ENCODE data around the gene ZBTB7C.

The ZBTB7C gene

DNA sequence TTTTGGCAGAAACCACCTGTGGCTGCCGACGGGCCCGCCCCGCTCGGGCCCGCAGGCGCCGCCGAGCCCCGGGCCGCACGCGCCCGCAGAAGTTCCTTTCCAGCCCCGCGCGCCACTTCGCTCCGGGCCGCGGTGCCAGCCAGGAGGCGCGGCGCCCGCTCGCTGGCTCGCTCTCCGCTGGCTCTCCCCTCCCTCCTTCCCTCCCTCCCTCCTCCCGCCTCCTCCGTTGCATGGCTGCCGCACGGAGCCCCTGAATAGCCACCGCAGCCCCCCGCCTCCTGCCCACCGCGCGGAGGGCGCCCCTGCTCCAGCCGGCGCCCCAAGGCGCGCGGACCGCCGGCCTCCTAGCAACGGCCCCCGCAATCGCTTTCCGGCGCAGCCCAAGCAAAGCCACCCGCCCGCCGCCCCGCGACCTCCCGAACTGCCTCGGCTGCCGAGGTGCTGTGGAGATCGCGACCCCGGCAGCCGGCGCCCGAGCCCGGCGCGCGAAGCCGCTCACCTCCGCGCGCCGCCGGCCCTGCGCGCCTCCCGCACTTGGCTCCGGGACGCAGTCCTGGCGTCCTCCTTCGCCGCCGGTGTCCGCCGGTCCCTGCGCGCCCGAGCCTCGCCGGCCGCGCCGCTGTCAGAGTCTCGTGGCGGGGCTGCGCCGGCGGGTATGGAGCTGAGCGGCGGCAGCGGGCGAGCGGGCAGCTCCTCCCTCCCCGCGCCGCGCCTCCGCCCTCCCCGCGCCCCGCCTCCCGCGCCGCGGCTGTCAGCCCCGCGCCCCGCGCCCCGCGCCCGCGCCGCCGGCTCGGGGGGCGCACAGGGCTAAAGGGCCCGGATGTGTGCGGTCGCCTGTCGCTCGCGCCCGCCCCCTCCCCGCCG lies at the start of gene ZBTB7C:
Gene ZBTB7C (minus strand): TSS at position 657 of the 864 bp plus-strand sequence.
- H3K27ac ChIP-seq: no peak within 1 kb of the TSS
- TF ChIP-seq, protein P1, sequence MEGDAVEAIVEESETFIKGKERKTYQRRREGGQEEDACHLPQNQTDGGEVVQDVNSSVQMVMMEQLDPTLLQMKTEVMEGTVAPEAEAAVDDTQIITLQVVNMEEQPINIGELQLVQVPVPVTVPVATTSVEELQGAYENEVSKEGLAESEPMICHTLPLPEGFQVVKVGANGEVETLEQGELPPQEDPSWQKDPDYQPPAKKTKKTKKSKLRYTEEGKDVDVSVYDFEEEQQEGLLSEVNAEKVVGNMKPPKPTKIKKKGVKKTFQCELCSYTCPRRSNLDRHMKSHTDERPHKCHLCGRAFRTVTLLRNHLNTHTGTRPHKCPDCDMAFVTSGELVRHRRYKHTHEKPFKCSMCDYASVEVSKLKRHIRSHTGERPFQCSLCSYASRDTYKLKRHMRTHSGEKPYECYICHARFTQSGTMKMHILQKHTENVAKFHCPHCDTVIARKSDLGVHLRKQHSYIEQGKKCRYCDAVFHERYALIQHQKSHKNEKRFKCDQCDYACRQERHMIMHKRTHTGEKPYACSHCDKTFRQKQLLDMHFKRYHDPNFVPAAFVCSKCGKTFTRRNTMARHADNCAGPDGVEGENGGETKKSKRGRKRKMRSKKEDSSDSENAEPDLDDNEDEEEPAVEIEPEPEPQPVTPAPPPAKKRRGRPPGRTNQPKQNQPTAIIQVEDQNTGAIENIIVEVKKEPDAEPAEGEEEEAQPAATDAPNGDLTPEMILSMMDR (IDR thresholded peaks at IDR 0.05): no peak
- no peaks in the 10 kb centered on the region for H3K9me3 ChIP-seq
- H3K27me3 ChIP-seq: peaks cover 98% of the 10 kb centered on the region
- no peaks in the 10 kb centered on the region for H3K36me3 ChIP-seq
- H3K4me3 ChIP-seq (ENCODE audit: low read depth in 1 of 2, low read length in 1 of 2): peak within 1 kb of the TSS; percentile 57 to 67
- peaks cover 11 to 20% of the 10 kb centered on the region in 2 experiments for H3K4me1 ChIP-seq (ENCODE audit: control insufficient read depth in 1 of 2, insufficient read depth in 1 of 2, low read depth in 1 of 2, low read length in 1 of 2)

DNA sequence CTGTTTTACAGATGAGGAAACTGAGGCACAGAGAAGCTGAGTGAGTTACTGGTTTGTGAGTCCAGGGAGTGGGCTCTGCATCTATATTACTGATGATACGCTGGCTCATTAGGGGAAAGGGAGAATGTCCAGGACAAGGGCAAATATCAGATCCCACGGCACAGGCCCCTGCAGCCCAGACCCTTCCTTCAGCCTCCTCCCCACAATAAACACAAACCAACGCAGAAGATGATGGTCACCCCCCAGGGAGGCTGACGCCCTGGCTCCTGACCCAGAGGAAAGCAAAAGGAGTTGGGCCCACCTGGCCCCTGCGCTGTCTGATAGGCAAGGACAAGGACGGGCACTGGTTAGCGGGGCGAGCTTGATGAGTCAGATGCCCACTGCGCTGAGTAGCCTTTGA lies 47.7 kb upstream of the ZBTB7C start:
- H3K27me3 ChIP-seq: peaks cover 59% of the 10 kb centered on the region
- H3K4me1 ChIP-seq (ENCODE audit: control insufficient read depth in 1 of 2, insufficient read depth in 1 of 2, low read depth in 1 of 2, low read length in 1 of 2): no peaks in the 10 kb centered on the region
- H3K36me3 ChIP-seq: no peaks in the 10 kb centered on the region
- no peak overlapping the region for H3K4me3 ChIP-seq (ENCODE audit: low read depth in 1 of 2, low read length in 1 of 2)
- no peaks in the 10 kb centered on the region for H3K9me3 ChIP-seq
- TF ChIP-seq, protein P1 (IDR thresholded peaks at IDR 0.05): no peak
- no peak overlapping the region for H3K27ac ChIP-seq

DNA sequence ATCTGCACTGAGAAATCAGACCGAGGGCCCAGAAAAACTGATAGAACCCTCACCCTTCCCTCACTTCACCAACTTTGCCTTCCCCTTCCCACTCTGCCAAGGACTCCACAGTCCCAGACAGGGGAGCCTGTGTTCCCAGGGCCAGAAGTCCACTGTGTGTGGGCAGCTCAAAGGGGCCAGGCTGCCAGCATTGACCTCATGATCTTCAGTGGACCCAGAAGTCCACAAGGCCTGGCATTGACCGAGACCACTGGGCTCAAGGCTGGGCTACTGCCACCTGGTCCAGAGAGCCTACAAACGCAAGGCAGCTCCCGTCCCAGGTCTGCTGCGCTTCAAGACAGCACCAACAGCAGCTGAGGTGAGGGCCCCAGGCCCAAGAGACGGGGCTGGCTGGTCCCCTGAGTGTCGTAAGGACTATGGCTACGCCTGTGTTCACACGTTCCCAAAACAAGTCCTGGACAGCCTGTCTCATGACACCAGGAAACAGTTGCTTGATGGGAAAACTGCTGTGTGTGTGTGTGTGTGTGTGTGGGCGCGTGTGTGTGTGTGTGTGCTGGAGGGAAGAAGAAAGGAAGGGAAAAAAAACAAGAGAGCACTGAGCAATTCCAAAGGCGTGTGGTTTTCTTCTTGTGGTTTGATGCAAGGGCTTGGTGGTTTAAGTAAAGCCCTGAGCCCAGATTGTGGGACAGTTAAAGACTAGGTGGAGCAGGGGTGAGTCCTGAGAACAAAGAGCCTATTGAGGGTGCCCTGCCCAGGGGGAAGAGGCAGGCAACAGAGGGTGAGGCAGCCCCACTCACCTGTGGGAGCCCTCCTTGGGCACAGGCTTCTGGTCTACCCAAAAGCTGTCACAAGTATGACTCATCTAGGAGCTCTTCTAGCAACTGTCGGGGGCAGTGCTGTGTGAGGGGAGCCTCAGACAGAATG lies 46.6 kb upstream of the ZBTB7C start:
- peaks cover 63% of the 10 kb centered on the region for H3K27me3 ChIP-seq
- TF ChIP-seq, protein P1 (IDR thresholded peaks at IDR 0.05): no peak
- no peaks in the 10 kb centered on the region for H3K9me3 ChIP-seq
- H3K27ac ChIP-seq: no peak overlapping the region
- no peaks in the 10 kb centered on the region for H3K36me3 ChIP-seq
- no peak overlapping the region for H3K4me3 ChIP-seq (ENCODE audit: low read depth in 1 of 2, low read length in 1 of 2)
- H3K4me1 ChIP-seq (ENCODE audit: control insufficient read depth in 1 of 2, insufficient read depth in 1 of 2, low read depth in 1 of 2, low read length in 1 of 2): no peaks in the 10 kb centered on the region

DNA sequence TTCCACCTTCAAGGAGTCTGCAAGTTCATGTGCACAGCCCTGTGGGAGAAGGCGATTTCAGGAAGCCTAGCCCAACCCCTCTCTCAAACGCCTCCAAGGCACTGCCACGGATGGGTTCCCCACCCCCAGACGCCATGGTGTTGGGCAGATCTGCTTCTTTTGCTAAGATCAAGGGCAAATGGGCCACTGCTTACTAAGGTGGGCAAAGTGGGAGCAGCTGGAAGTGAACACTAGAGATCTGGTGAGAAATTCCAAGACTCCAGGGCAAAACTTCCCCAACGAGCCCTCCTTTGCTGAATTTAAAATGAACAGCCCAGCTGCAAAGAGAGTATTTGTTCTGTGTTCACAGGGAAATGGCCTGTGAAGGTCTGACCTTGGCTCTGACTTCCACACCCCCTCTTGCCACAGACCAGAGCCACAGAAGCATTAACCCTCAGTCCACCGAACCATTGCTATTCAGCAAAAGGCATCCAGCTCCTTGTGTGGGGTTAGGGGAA lies 45.1 kb upstream of the ZBTB7C start:
- Histone ChIP-seq H3K27me3 (peaks cover 78% of the 10 kb centered on the region), H3K4me1 (ENCODE audit: control insufficient read depth in 1 of 2, insufficient read depth in 1 of 2, low read depth in 1 of 2, low read length in 1 of 2) (no peaks in the 10 kb centered on the region), H3K27ac (no peak overlapping the region), H3K36me3 (no peaks in the 10 kb centered on the region), H3K4me3 (ENCODE audit: low read depth in 1 of 2, low read length in 1 of 2) (no peak overlapping the region), H3K9me3 (no peaks in the 10 kb centered on the region)
- TF ChIP-seq, protein P1 (IDR thresholded peaks at IDR 0.05): no peak

DNA sequence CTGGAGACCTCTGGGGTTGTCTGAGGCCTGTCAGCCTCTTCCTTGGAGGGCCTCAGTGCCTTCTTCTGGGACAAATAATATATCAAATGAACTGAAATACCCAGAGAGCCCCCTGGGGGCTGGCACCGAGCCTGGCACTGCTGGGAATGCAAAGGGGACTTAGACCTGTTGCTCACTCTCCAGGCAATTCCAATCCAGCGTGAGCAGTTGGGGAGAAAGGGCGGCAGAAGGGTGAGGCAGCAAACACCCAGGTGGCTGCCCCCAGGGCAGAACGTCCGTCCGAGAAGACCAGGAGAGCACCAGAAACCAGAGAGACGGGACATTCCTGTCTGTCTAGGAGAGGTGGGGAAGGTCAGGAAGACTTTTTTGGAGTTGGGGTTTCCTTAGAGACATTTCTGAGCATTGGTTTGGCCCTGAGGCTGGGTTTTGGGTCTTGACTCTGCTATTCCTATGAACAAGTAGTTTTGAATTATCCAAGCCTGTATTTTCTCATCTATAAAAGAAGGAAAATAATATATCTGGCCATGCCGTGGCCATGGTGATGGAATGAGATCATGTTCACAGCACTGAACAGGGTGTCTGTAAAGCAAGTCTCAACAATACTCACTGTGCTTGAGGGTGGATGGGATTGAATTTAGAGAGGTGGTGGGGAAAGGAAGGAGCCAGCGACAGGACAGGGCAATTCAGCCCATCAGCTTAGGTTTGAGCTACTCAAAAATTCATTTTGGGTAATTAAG lies 44.3 kb upstream of the ZBTB7C start:
- H3K9me3 ChIP-seq: no peaks in the 10 kb centered on the region
- peaks cover 80% of the 10 kb centered on the region for H3K27me3 ChIP-seq
- TF ChIP-seq, protein P1 (IDR thresholded peaks at IDR 0.05): no peak
- no peak overlapping the region for H3K27ac ChIP-seq
- no peak overlapping the region for H3K4me3 ChIP-seq (ENCODE audit: low read depth in 1 of 2, low read length in 1 of 2)
- H3K4me1 ChIP-seq (ENCODE audit: control insufficient read depth in 1 of 2, insufficient read depth in 1 of 2, low read depth in 1 of 2, low read length in 1 of 2): no peaks in the 10 kb centered on the region
- no peaks in the 10 kb centered on the region for H3K36me3 ChIP-seq

Measured in neutrophil (primary cell).